Thoracic aorta (tissue), 2 donors: ENCODE data around the gene NLGN1. TPM values are rescaled to one million over a fixed set of nuclear protein-coding genes. Genes with fewer than 3 reads are reported as not detected.

Experiments
- ATAC-seq: fragments of 150-250 bp; one replicate; pipeline ENCODE4 v1.8.0; 2017; ENCODE audit warnings: low read depth; ENCODE audit not compliant: insufficient number of reproducible peaks, low FRiP score
- DNase-seq: peaks from one replicate; pipeline ENCODE4 v3.0.0-alpha.2; 2020; ENCODE audit warnings: low spot score
- H3K27ac ChIP-seq, 2 donors: fragments of 200-600 bp; sonication (generic); 1 replicate in 1 of 2; 2 replicates in 1 of 2; pipeline ENCODE4 v1.5.1; 2016; ENCODE audit warnings: mild to moderate bottlenecking in 2 of 2, moderate library complexity in 2 of 2
- H3K27me3 ChIP-seq: fragments of 200-600 bp; sonication (generic); replicated peaks from 2 replicates; pipeline ENCODE4 v1.6.0; 2016; ENCODE audit warnings: mild to moderate bottlenecking; ENCODE audit not compliant: insufficient read depth
- H3K36me3 ChIP-seq: fragments of 200-600 bp; sonication (generic); one replicate; pipeline ENCODE4 v1.5.1; 2016
- H3K4me1 ChIP-seq, 2 donors: fragments of 200-600 bp; sonication (generic); 1 replicate in 1 of 2; 2 replicates in 1 of 2; pipeline versions ENCODE4 v1.5.1 to v1.6.0; 2016; ENCODE audit warnings: low read depth in 2 of 2, mild to moderate bottlenecking in 1 of 2; ENCODE audit not compliant: control insufficient read depth in 1 of 2
- H3K4me3 ChIP-seq: fragments of 200-600 bp; sonication (generic); 2 replicates; pipeline ENCODE4 v1.5.1; 2016; ENCODE audit warnings: mild to moderate bottlenecking
- H3K9me3 ChIP-seq: fragments of 200-600 bp; sonication (generic); 2 replicates; pipeline ENCODE4 v1.5.1; 2016
- total RNA-seq, 2 donors: library from RNA; depleted of rRNA; stranded (reverse); fragments of >200 nt; gene quantifications; one replicate each; pipeline versions ENCODE4 v1.1.0 to v1.2.3, GENCODE V29; 2016
- TF ChIP-seq, protein P1 (sequence below): fragments of 200-600 bp; sonication (generic); IDR thresholded peaks from one replicate; pipeline ENCODE4 v1.5.1; 2019; ENCODE audit warnings: antibody characterized with exemption

Gene NLGN1
- total RNA-seq, 2 donors from 2014 or later, result 17.8 to 18.3 TPM

DNA sequence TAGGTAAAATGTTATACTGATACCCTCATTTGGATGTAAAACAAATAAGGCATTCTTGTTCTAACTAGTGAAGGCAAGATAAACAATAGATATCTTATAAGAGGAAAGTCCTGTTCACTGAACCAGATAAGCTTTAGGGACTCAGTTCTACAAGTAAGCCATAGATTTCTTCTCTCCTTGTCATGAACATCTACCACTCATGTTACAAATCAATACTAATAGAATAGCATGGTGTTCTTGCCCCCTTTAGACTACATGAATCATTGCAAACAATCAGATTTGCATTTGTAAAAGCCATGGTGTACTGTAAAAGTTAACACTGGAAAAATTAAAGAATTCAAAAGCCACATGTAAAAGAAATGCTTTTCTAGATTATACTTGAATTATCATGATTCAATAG lies 500.1 kb downstream of the NLGN1 start:
- no peaks in the 10 kb centered on the region for H3K27me3 ChIP-seq
- H3K27ac ChIP-seq, result no peak overlapping the region
- TF ChIP-seq, protein P1, sequence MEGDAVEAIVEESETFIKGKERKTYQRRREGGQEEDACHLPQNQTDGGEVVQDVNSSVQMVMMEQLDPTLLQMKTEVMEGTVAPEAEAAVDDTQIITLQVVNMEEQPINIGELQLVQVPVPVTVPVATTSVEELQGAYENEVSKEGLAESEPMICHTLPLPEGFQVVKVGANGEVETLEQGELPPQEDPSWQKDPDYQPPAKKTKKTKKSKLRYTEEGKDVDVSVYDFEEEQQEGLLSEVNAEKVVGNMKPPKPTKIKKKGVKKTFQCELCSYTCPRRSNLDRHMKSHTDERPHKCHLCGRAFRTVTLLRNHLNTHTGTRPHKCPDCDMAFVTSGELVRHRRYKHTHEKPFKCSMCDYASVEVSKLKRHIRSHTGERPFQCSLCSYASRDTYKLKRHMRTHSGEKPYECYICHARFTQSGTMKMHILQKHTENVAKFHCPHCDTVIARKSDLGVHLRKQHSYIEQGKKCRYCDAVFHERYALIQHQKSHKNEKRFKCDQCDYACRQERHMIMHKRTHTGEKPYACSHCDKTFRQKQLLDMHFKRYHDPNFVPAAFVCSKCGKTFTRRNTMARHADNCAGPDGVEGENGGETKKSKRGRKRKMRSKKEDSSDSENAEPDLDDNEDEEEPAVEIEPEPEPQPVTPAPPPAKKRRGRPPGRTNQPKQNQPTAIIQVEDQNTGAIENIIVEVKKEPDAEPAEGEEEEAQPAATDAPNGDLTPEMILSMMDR, result no peak
- DNase-seq (no peak), ATAC-seq (no peak)
- no peak overlapping the region for H3K4me3 ChIP-seq
- H3K9me3 ChIP-seq, result no peaks in the 10 kb centered on the region
- H3K36me3 ChIP-seq, result no peaks in the 10 kb centered on the region
- no peaks in the 10 kb centered on the region for H3K4me1 ChIP-seq

- ATAC-seq (no peak), DNase-seq (no peak)
- H3K36me3 ChIP-seq, result no peaks in the 10 kb centered on the region
- no peaks in the 10 kb centered on the region for H3K9me3 ChIP-seq
- TF ChIP-seq, protein P1, result no peak
- no peaks in the 10 kb centered on the region for H3K4me1 ChIP-seq
- no peaks in the 10 kb centered on the region for H3K27me3 ChIP-seq
- H3K4me3 ChIP-seq, result no peak overlapping the region
- no peak overlapping the region for H3K27ac ChIP-seq
These were observed 504.1 kb downstream of the NLGN1 start for GRCh38 chr3:173901649-173902048.

DNA sequence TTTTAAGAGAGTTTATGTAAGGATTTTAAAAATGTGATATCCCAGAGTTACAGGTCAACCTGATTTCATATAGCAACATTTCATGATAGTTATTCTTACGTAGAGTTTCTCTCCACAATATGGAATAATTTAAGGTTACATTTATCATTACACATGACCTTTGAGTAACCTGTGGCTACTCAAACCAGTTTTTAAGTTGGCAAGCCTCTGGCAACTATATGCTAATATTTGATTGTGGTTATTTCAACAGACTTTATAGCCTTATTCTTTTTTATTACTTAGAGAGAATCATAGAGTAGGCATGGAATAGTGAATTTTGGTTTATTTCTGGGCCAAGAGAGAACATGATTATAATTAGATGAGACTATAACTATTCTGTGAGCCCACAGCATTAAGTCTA lies 504.9 kb downstream of the NLGN1 start:
- Histone ChIP-seq H3K9me3 (no peaks in the 10 kb centered on the region), H3K4me3 (no peak overlapping the region), H3K36me3 (no peaks in the 10 kb centered on the region), H3K27ac (no peak overlapping the region), H3K4me1 (no peaks in the 10 kb centered on the region), H3K27me3 (no peaks in the 10 kb centered on the region)
- TF ChIP-seq, protein P1, result no peak
- no peak for DNase-seq
- no peak for ATAC-seq

- ATAC-seq (no peak), DNase-seq (no peak)
- Histone ChIP-seq H3K4me1 (no peaks in the 10 kb centered on the region), H3K27ac (no peak overlapping the region), H3K9me3 (no peaks in the 10 kb centered on the region), H3K36me3 (no peaks in the 10 kb centered on the region), H3K27me3 (no peaks in the 10 kb centered on the region), H3K4me3 (no peak overlapping the region)
- TF ChIP-seq, protein P1, result no peak
These were observed 505.3 kb downstream of the NLGN1 start for GRCh38 chr3:173902871-173903270.

DNA sequence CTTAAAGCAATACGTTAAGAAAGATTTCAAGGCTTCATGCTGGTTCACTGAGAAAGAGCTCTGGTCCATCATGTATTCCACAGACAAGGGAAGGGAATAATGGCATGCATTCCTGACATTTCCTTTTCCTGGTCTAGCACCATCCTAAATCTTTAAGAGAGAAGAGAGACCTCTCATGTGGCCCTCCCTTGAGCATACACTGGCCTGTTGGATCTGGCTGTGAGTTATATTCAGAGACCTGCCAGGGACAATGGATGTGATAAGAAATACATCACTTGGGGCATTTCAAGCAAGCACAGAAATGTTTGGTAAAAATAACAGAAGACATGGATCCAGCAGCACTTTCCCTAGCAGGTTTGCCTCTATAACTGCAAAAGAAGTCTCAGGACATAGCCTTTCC lies 507.8 kb downstream of the NLGN1 start:
- Histone ChIP-seq H3K36me3 (no peaks in the 10 kb centered on the region), H3K4me3 (no peak overlapping the region), H3K9me3 (no peaks in the 10 kb centered on the region), H3K27me3 (no peaks in the 10 kb centered on the region), H3K27ac (no peak overlapping the region), H3K4me1 (no peaks in the 10 kb centered on the region)
- TF ChIP-seq, protein P1, result no peak
- no peak for ATAC-seq
- no peak for DNase-seq
